CD4-positive, alpha-beta T cell (primary cell): ENCODE results near the gene FAM229B. TPM values are rescaled to one million over a fixed set of nuclear protein-coding genes. Genes with fewer than 3 reads are reported as not detected.

ENCODE experiments used
- ATAC-seq: fragments of 200-7000 bp; cut with Tn5 transposase; one replicate; pipeline ENCODE4 v1.10.0; 2022; ENCODE audit warnings: mild to moderate bottlenecking; ENCODE audit not compliant: poor library complexity
- CTCF ChIA-PET: fragments of 350-600 bp; sonication (Branson Sonifier 250); formaldehyde crosslinking; loops from one replicate; lab custom pipeline; 2021; ENCODE audit warnings: antibody characterized with exemption, inconsistent platforms; lab: Charles Lee
- POLR2A ChIA-PET: fragments of 350-600 bp; sonication (Branson Sonifier 250); formaldehyde crosslinking; loops from one replicate; lab custom pipeline; 2021; ENCODE audit warnings: antibody characterized with exemption, inconsistent platforms; lab: Charles Lee
- DNase-seq, 14 experiments: peaks; one replicate each; pipeline ENCODE4 v3.0.0-alpha.2; 2013 to 2020; ENCODE audit warnings: mixed read lengths in 2 of 14
- H3K27ac ChIP-seq, 2 donors: one replicate each; pipeline versions ENCODE4 v1.5.1 to v1.7.0; 2013; ENCODE audit warnings: low read length in 2 of 2, low read depth in 1 of 2, mild to moderate bottlenecking in 1 of 2
- H3K27me3 ChIP-seq, 2 experiments: 1 replicate in 1 of 2; 2 replicates in 1 of 2; pipeline versions ENCODE4 v1.6.1 to v1.7.0; 2013; ENCODE audit warnings: low read length in 2 of 2, control low read depth in 1 of 2, mild to moderate bottlenecking in 1 of 2, moderate library complexity in 1 of 2; ENCODE audit not compliant: insufficient read depth in 2 of 2, control insufficient read depth in 1 of 2
- H3K36me3 ChIP-seq: one replicate; pipeline ENCODE4 v1.6.1; 2013; ENCODE audit warnings: low read length, control low read depth; ENCODE audit not compliant: insufficient read depth
- H3K4me1 ChIP-seq: one replicate; pipeline ENCODE4 v1.6.1; 2013; ENCODE audit warnings: low read length, control low read depth; ENCODE audit not compliant: insufficient read depth
- H3K4me3 ChIP-seq: one replicate; pipeline ENCODE4 v1.5.1; 2013; ENCODE audit warnings: mild to moderate bottlenecking, low read length, moderate library complexity
- H3K9me3 ChIP-seq, 2 experiments: 1 replicate in 1 of 2; 2 replicates in 1 of 2; pipeline versions ENCODE4 v1.6.1 to v1.7.0; 2013; ENCODE audit warnings: low read length in 2 of 2, mild to moderate bottlenecking in 2 of 2, control low read depth in 1 of 2, moderate library complexity in 1 of 2; ENCODE audit not compliant: control insufficient read depth in 1 of 2, insufficient read depth in 1 of 2
- H3K27ac Mint-ChIP-seq: one replicate; pipeline ENCODE4 v1.8.0; 2020; ENCODE audit warnings: mixed read lengths
- H3K27me3 Mint-ChIP-seq: one replicate; pipeline ENCODE4 v1.8.0; 2021; ENCODE audit warnings: mixed read lengths
- H3K36me3 Mint-ChIP-seq: one replicate; pipeline ENCODE4 v1.8.0; 2021; ENCODE audit warnings: low read depth, mixed read lengths
- H3K4me1 Mint-ChIP-seq: one replicate; pipeline ENCODE4 v1.8.0; 2021; ENCODE audit warnings: low read depth, mixed read lengths
- H3K4me3 Mint-ChIP-seq: one replicate; pipeline ENCODE4 v1.8.0; 2020; ENCODE audit warnings: mild to moderate bottlenecking, mixed read lengths
- H3K9me3 Mint-ChIP-seq: one replicate; pipeline ENCODE4 v1.8.0; 2020; ENCODE audit warnings: mixed read lengths
- CTCF ChIP-seq: fragments of 200-600 bp; IDR thresholded peaks from one replicate; pipeline ENCODE4 v1.8.0; 2022; ENCODE audit warnings: antibody characterized with exemption, mild to moderate bottlenecking
- intact Hi-C, 2 experiments: fragments of 100-400 bp; cut with DNase I in 1 of 2; cut with micrococcal nuclease in 1 of 2; formaldehyde crosslinking; loops; one replicate each; pipeline versions ENCODE4 v1.15.1 to v1.9.0; 2023 to 2025; cut with DNase I, micrococcal nuclease
- total RNA-seq, 174 experiments: library from RNA in 2 of 174; stranded (reverse) in 2 of 174; gene quantifications; one replicate each; pipeline ENCODE4 v1.2.3 and lab custom pipeline; 2021 to 2026

The FAM229B gene
- total RNA-seq, 2 experiments from 2014 or later: 3.6 to 4.4 TPM

- Histone ChIP-seq H3K4me1 (peaks cover 7% of the 10 kb centered on the region), H3K4me3 (no peak overlapping the region), H3K27me3 (no peaks in the 10 kb centered on the region), H3K36me3 (no peaks in the 10 kb centered on the region), H3K27ac (peak overlapping the region in 1 of 2 donors; percentile 95), H3K9me3 (no peaks in the 10 kb centered on the region)
- H3K36me3 Mint-ChIP-seq: peaks cover 7% of the 10 kb centered on the region
- ATAC-seq (no peak), DNase-seq (no peak)
- no peaks in the 10 kb centered on the region for H3K9me3 Mint-ChIP-seq
- intact Hi-C loops: loop anchor here (5.0 to 10.0 kb wide), 10 partner anchors 47 to 1164 kb away; partner anchors contain the start of genes REV3L (in 2 of the 2) and FYN (in 1 of the 2)
- TF ChIP-seq CTCF: no peak
- peaks cover 52% of the 10 kb centered on the region for H3K4me1 Mint-ChIP-seq
- no peaks in the 10 kb centered on the region for H3K27me3 Mint-ChIP-seq
- CTCF ChIA-PET: interaction anchor here (1.0 to 4.8 kb wide), 7 partner anchors 13 to 783 kb away, joined by 3 to 30 read pairs (median 5); a partner anchor contains a TSS
- H3K27ac Mint-ChIP-seq: peak overlapping the region; percentile 100
- H3K4me3 Mint-ChIP-seq: peak overlapping the region; percentile 51
- POLR2A ChIA-PET: interaction anchor here (0.7 to 6.7 kb wide), 6 partner anchors 8 to 331 kb away, joined by 3 to 62 read pairs (median 12); no protein-coding TSS in a partner anchor
Measured at GRCh38 chr6:112041535-112041934, 45.9 kb upstream of the FAM229B start.

GRCh38 chr6:112043032-112044007 is 44.1 kb upstream of the FAM229B start:
- Mint-ChIP-seq H3K27ac (peak overlapping the region; percentile 100), H3K9me3 (no peaks in the 10 kb centered on the region), H3K27me3 (no peaks in the 10 kb centered on the region), H3K4me1 (peaks cover 40% of the 10 kb centered on the region), H3K4me3 (peak overlapping the region; percentile 97), H3K36me3 (peaks cover 7% of the 10 kb centered on the region)
- Histone ChIP-seq H3K36me3 (no peaks in the 10 kb centered on the region), H3K27me3 (no peaks in the 10 kb centered on the region), H3K27ac (peak overlapping the region; percentile 88 to 95), H3K9me3 (no peaks in the 10 kb centered on the region), H3K4me3 (peak overlapping the region; percentile 65), H3K4me1 (peaks cover 3% of the 10 kb centered on the region)
- ATAC-seq: peak; percentile 92
- ChIA-PET CTCF (interaction anchor here (0.6 to 4.8 kb wide), 32 partner anchors 12 to 1025 kb away, joined by 3 to 30 read pairs (median 3); a partner anchor contains a TSS), POLR2A (interaction anchor here (0.6 to 6.7 kb wide), 21 partner anchors 10 to 784 kb away, joined by 3 to 62 read pairs (median 5); partner anchors contain the start of gene FYN)
- peak; percentile 78 for TF ChIP-seq CTCF
- intact Hi-C loops: loop anchor here (1.0 to 10.0 kb wide), 18 partner anchors 15 to 1166 kb away; partner anchors contain the start of genes FYN (in 2 of the 2), REV3L (in 2 of the 2), FAM229B (in 1 of the 2) and TUBE1 (in 1 of the 2)
- peak; percentile 85 to 95 (median 91) for DNase-seq

- intact Hi-C loops: loop anchor here (5.0 to 10.0 kb wide), 10 partner anchors 49 to 1167 kb away; partner anchors contain the start of genes REV3L (in 2 of the 2) and FYN (in 1 of the 2)
- CTCF ChIA-PET: interaction anchor here (0.8 to 3.5 kb wide), 3 partner anchors 15 to 566 kb away, joined by 4 to 22 read pairs (median 7); no protein-coding TSS in a partner anchor
- POLR2A ChIA-PET: interaction anchor here (1.1 to 2.2 kb wide), 3 partner anchors 38 to 785 kb away, joined by 6 to 19 read pairs (median 9); partner anchors contain the start of gene FYN
- peak overlapping the region; percentile 100 for H3K27ac Mint-ChIP-seq
- Histone ChIP-seq H3K4me1 (peaks cover 3% of the 10 kb centered on the region), H3K4me3 (no peak overlapping the region), H3K36me3 (no peaks in the 10 kb centered on the region), H3K9me3 (no peaks in the 10 kb centered on the region), H3K27me3 (no peaks in the 10 kb centered on the region), H3K27ac (no peak overlapping the region)
- peak overlapping the region; percentile 97 for H3K4me3 Mint-ChIP-seq
- no peaks in the 10 kb centered on the region for H3K9me3 Mint-ChIP-seq
- ATAC-seq (no peak), DNase-seq (no peak)
- peaks cover 37% of the 10 kb centered on the region for H3K4me1 Mint-ChIP-seq
- no peak for TF ChIP-seq CTCF
- peaks cover 7% of the 10 kb centered on the region for H3K36me3 Mint-ChIP-seq
- no peaks in the 10 kb centered on the region for H3K27me3 Mint-ChIP-seq
Measured at GRCh38 chr6:112044196-112044595, 43.2 kb upstream of the FAM229B start.
